ENCODE measurements around the gene LIN28A.

Gene LIN28A

GRCh38 chr1:26410706-26411623 lies at the start of gene LIN28A:
Gene LIN28A, plus strand, starts transcription at chr1:26410817. Its CDS starts 75 bp downstream, at chr1:26410892.
- Histone ChIP-seq H3K27me3 (ENCODE audit: insufficient read depth, insufficient read length) (peaks cover 11% of the 10 kb centered on the region), H3K4me3 (ENCODE audit: insufficient read length, low read depth) (peak within 1 kb of the TSS; percentile 100), H3K9ac (ENCODE audit: insufficient read length, low read depth) (peak within 1 kb of the TSS; percentile 100)

GRCh38 chr1:26361605-26362122 lies 49.0 kb upstream of the LIN28A start:
- Histone ChIP-seq H3K36me3 (ENCODE audit: insufficient read depth, insufficient read length, low read length) (no peaks in the 10 kb centered on the region), H3K27me3 (ENCODE audit: insufficient read depth, insufficient read length) (peaks cover 62% of the 10 kb centered on the region), H3K9me3 (ENCODE audit: insufficient read depth, low read length) (no peaks in the 10 kb centered on the region), H3K9ac (ENCODE audit: insufficient read length, low read depth) (no peak overlapping the region), H3K4me1 (ENCODE audit: insufficient read depth, insufficient read length) (peaks cover 26% of the 10 kb centered on the region), H3K4me3 (ENCODE audit: insufficient read length, low read depth) (no peak overlapping the region)
- no peak for DNase-seq (ENCODE audit: low read depth, low spot score)
- TF ChIP-seq SUZ12 (IDR thresholded peaks at IDR 0.05; ENCODE audit: extremely low read depth, insufficient read depth, insufficient read length), result no peak
- TF ChIP-seq YY1 (IDR thresholded peaks at IDR 0.05; ENCODE audit: insufficient read depth, insufficient read length), result no peak
- no peak for TF ChIP-seq ZNF274 (IDR thresholded peaks at IDR 0.05; ENCODE audit: low read depth, low read length)

More at GRCh38 chr1:26410706-26411623, at the start of gene LIN28A:
- TF ChIP-seq ZNF274 (IDR thresholded peaks at IDR 0.05; ENCODE audit: low read depth, low read length) (no peak), YY1 (IDR thresholded peaks at IDR 0.05; ENCODE audit: insufficient read depth, insufficient read length) (no peak)
- H3K4me1 ChIP-seq (ENCODE audit: insufficient read depth, insufficient read length), result peaks cover 5% of the 10 kb centered on the region
- peak; percentile 20 for DNase-seq (ENCODE audit: low read depth, low spot score)
- H3K36me3 ChIP-seq (ENCODE audit: insufficient read depth, insufficient read length, low read length), result peaks cover 45% of the 10 kb centered on the region
- H3K9me3 ChIP-seq (ENCODE audit: insufficient read depth, low read length), result no peaks in the 10 kb centered on the region

DNA sequence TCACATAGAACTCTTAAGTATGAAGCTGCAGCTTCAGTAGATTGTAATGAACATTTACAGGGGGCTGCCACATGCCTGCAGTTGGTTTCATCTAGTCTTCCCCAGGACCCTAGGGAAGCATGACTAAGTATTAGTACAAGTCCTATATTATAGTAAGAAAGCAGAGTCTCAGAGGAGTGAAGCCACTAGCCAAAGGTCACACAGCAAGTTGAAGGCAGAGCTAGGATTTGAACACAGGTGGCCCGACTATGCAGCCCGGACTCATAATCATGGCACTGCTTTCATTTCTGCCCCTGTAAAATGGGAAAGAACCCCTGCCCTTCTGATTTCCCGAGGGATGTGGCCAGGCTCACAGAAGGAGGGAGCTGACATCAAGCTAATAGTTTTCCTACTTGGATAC lies 48.3 kb upstream of the LIN28A start:
- DNase-seq (ENCODE audit: low read depth, low spot score), result no peak
- H3K27me3 ChIP-seq (ENCODE audit: insufficient read depth, insufficient read length), result peaks cover 62% of the 10 kb centered on the region
- no peaks in the 10 kb centered on the region for H3K36me3 ChIP-seq (ENCODE audit: insufficient read depth, insufficient read length, low read length)
- no peaks in the 10 kb centered on the region for H3K9me3 ChIP-seq (ENCODE audit: insufficient read depth, low read length)
- TF ChIP-seq YY1 (IDR thresholded peaks at IDR 0.05; ENCODE audit: insufficient read depth, insufficient read length) (no peak), ZNF274 (IDR thresholded peaks at IDR 0.05; ENCODE audit: low read depth, low read length) (no peak), SUZ12 (IDR thresholded peaks at IDR 0.05; ENCODE audit: extremely low read depth, insufficient read depth, insufficient read length) (no peak)
- H3K9ac ChIP-seq (ENCODE audit: insufficient read length, low read depth), result no peak overlapping the region
- no peak overlapping the region for H3K4me3 ChIP-seq (ENCODE audit: insufficient read length, low read depth)
- H3K4me1 ChIP-seq (ENCODE audit: insufficient read depth, insufficient read length), result peaks cover 20% of the 10 kb centered on the region

- Histone ChIP-seq H3K9me3 (ENCODE audit: insufficient read depth, low read length) (no peaks in the 10 kb centered on the region), H3K4me1 (ENCODE audit: insufficient read depth, insufficient read length) (peaks cover 16% of the 10 kb centered on the region), H3K4me3 (ENCODE audit: insufficient read length, low read depth) (no peak overlapping the region), H3K36me3 (ENCODE audit: insufficient read depth, insufficient read length, low read length) (no peaks in the 10 kb centered on the region), H3K9ac (ENCODE audit: insufficient read length, low read depth) (no peak overlapping the region), H3K27me3 (ENCODE audit: insufficient read depth, insufficient read length) (peaks cover 59% of the 10 kb centered on the region)
- DNase-seq (ENCODE audit: low read depth, low spot score), result peak; percentile 91
- TF ChIP-seq SUZ12 (IDR thresholded peaks at IDR 0.05; ENCODE audit: extremely low read depth, insufficient read depth, insufficient read length) (no peak), YY1 (IDR thresholded peaks at IDR 0.05; ENCODE audit: insufficient read depth, insufficient read length) (no peak), ZNF274 (IDR thresholded peaks at IDR 0.05; ENCODE audit: low read depth, low read length) (no peak)
These were observed 46.8 kb upstream of the LIN28A start for GRCh38 chr1:26363549-26364448.

GRCh38 chr1:26364956-26365355 lies 45.7 kb upstream of the LIN28A start:
- no peaks in the 10 kb centered on the region for H3K36me3 ChIP-seq (ENCODE audit: insufficient read depth, insufficient read length, low read length)
- peaks cover 48% of the 10 kb centered on the region for H3K27me3 ChIP-seq (ENCODE audit: insufficient read depth, insufficient read length)
- H3K9me3 ChIP-seq (ENCODE audit: insufficient read depth, low read length), result no peaks in the 10 kb centered on the region
- H3K4me1 ChIP-seq (ENCODE audit: insufficient read depth, insufficient read length), result peaks cover 16% of the 10 kb centered on the region
- H3K4me3 ChIP-seq (ENCODE audit: insufficient read length, low read depth), result no peak overlapping the region
- no peak overlapping the region for H3K9ac ChIP-seq (ENCODE audit: insufficient read length, low read depth)
- no peak for DNase-seq (ENCODE audit: low read depth, low spot score)
- TF ChIP-seq SUZ12 (IDR thresholded peaks at IDR 0.05; ENCODE audit: extremely low read depth, insufficient read depth, insufficient read length), result no peak
- no peak for TF ChIP-seq YY1 (IDR thresholded peaks at IDR 0.05; ENCODE audit: insufficient read depth, insufficient read length)
- TF ChIP-seq ZNF274 (IDR thresholded peaks at IDR 0.05; ENCODE audit: low read depth, low read length), result no peak

- no peak overlapping the region for H3K4me3 ChIP-seq (ENCODE audit: insufficient read length, low read depth)
- H3K9me3 ChIP-seq (ENCODE audit: insufficient read depth, low read length), result peaks cover 10% of the 10 kb centered on the region; the same call in 1 of the 2 replicates
- H3K27me3 ChIP-seq (ENCODE audit: insufficient read depth, insufficient read length), result peaks cover 24% of the 10 kb centered on the region
- TF ChIP-seq SUZ12 (IDR thresholded peaks at IDR 0.05; ENCODE audit: extremely low read depth, insufficient read depth, insufficient read length) (no peak), ZNF274 (IDR thresholded peaks at IDR 0.05; ENCODE audit: low read depth, low read length) (no peak), YY1 (IDR thresholded peaks at IDR 0.05; ENCODE audit: insufficient read depth, insufficient read length) (no peak)
- DNase-seq (ENCODE audit: low read depth, low spot score), result no peak
- H3K4me1 ChIP-seq (ENCODE audit: insufficient read depth, insufficient read length), result peaks cover 2% of the 10 kb centered on the region
- no peaks in the 10 kb centered on the region for H3K36me3 ChIP-seq (ENCODE audit: insufficient read depth, insufficient read length, low read length)
- H3K9ac ChIP-seq (ENCODE audit: insufficient read length, low read depth), result no peak overlapping the region
These were observed 43.2 kb upstream of the LIN28A start for GRCh38 chr1:26367441-26367840.

All from NT2/D1 (cell line).